ENCODE data around the gene TMTC2. TPM values are rescaled to one million over a fixed set of nuclear protein-coding genes. Genes with fewer than 3 reads are reported as not detected.

TMTC2 gene
- polyA plus RNA-seq, 4 donors, result 1.1 to 5.6 (median 2.7) TPM

DNA sequence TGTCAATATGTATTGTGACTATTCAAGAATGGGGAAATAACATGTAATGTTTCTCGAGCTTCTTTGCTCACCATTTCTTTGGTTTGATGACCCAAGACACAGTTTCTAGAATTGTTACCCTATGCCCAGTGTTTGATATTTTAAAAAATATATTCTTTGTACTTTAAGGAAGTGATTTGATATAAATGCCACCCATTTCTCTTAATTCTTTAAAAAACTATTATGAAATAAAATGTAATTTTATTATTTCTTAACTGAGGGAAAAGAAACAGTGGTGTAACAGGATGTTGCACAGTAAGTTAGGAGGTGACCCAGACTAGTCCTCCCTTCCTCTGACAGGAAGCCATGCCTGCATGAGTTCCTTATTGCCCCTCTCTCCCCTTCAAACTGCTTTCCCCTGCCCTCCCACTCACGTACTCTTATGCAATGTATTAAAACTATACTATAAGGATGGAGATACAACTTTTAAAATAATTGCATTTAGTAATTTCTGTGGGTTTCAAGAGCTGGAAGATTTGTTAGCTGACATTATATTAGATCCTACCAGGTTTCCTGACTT is 279.4 kb downstream of the TMTC2 start:
- 74 to 87% (median 76%) methylated on average over 2 of the region's 2 CpGs for WGBS, 3 donors

GRCh38 chr12:82968631-82969367 is 282.1 kb downstream of the TMTC2 start:
- WGBS, 3 donors, result 75 to 84% (median 81%) methylated on average over 3 of the region's 3 CpGs
- Histone ChIP-seq H3K4me1 (ENCODE audit: control insufficient read depth in 3 of 3, insufficient read depth in 2 of 3, low read depth in 1 of 3, low read length in 2 of 3) (no peaks in the 10 kb centered on the region), H3K9me3 (ENCODE audit: control insufficient read depth in 2 of 2, insufficient read depth in 1 of 2, low read depth in 1 of 2, low read length in 1 of 2) (no peaks in the 10 kb centered on the region), H3K27me3 (ENCODE audit: control insufficient read depth in 3 of 3, insufficient read depth in 3 of 3, low read length in 3 of 3) (no peaks in the 10 kb centered on the region), H3K36me3 (ENCODE audit: control insufficient read depth in 3 of 3, insufficient read depth in 2 of 3, low read depth in 1 of 3, low read length in 3 of 3) (peaks cover 0 to 3% (median 0%) of the 10 kb centered on the region in 3 donors), H3K4me3 (ENCODE audit: low read depth in 1 of 3, low read length in 3 of 3) (no peak overlapping the region), H3K27ac (ENCODE audit: low read depth in 1 of 3, low read length in 2 of 3) (no peak overlapping the region)
- FAIRE-seq, result no peak
- no peak for DNase-seq

More for the DNA sequence above, 279.4 kb downstream of the TMTC2 start:
- H3K27me3 ChIP-seq (ENCODE audit: control insufficient read depth in 3 of 3, insufficient read depth in 3 of 3, low read length in 3 of 3), result no peaks in the 10 kb centered on the region
- DNase-seq, result no peak
- H3K4me1 ChIP-seq (ENCODE audit: control insufficient read depth in 3 of 3, insufficient read depth in 2 of 3, low read depth in 1 of 3, low read length in 2 of 3), result no peaks in the 10 kb centered on the region
- H3K36me3 ChIP-seq (ENCODE audit: control insufficient read depth in 3 of 3, insufficient read depth in 2 of 3, low read depth in 1 of 3, low read length in 3 of 3), result peaks cover 0 to 3% (median 0%) of the 10 kb centered on the region in 3 donors
- no peak overlapping the region for H3K4me3 ChIP-seq (ENCODE audit: low read depth in 1 of 3, low read length in 3 of 3)
- FAIRE-seq, result no peak
- no peak overlapping the region for H3K27ac ChIP-seq (ENCODE audit: low read depth in 1 of 3, low read length in 2 of 3)
- H3K9me3 ChIP-seq (ENCODE audit: control insufficient read depth in 2 of 2, insufficient read depth in 1 of 2, low read depth in 1 of 2, low read length in 1 of 2), result no peaks in the 10 kb centered on the region

- peaks cover 0 to under 1% (median 0%) of the 10 kb centered on the region in 3 donors for H3K36me3 ChIP-seq (ENCODE audit: control insufficient read depth in 3 of 3, insufficient read depth in 2 of 3, low read depth in 1 of 3, low read length in 3 of 3)
- 96 to 100% (median 99%) methylated on average over 3 of the region's 3 CpGs for WGBS, 3 donors
- H3K4me1 ChIP-seq (ENCODE audit: control insufficient read depth in 3 of 3, insufficient read depth in 2 of 3, low read depth in 1 of 3, low read length in 2 of 3), result no peaks in the 10 kb centered on the region
- H3K27me3 ChIP-seq (ENCODE audit: control insufficient read depth in 3 of 3, insufficient read depth in 3 of 3, low read length in 3 of 3), result no peaks in the 10 kb centered on the region
- DNase-seq (no peak), FAIRE-seq (no peak)
- no peak overlapping the region for H3K4me3 ChIP-seq (ENCODE audit: low read depth in 1 of 3, low read length in 3 of 3)
- no peak overlapping the region for H3K27ac ChIP-seq (ENCODE audit: low read depth in 1 of 3, low read length in 2 of 3)
- no peaks in the 10 kb centered on the region for H3K9me3 ChIP-seq (ENCODE audit: control insufficient read depth in 2 of 2, insufficient read depth in 1 of 2, low read depth in 1 of 2, low read length in 1 of 2)
Measured at GRCh38 chr12:82970614-82971013, 283.9 kb downstream of the TMTC2 start.

DNA sequence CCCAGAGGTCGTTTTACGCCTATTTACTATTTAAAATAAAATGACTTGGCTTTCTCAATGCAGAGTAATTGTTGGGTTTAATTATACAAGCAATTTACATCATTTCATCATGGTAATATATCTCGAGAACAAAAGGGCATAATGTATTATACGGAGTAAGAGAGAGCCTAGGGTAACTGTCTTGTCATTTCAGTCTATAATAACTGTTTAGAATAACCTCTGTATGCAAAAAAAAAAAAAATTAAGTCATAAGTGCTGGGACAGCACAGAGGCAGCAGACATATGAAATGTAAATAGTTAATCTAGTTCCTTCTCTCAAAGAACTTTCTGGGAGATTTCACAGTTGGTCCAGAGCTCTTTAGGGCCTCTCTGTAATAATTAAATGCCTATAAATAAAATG is 284.9 kb downstream of the TMTC2 start:
- H3K4me1 ChIP-seq (ENCODE audit: control insufficient read depth in 3 of 3, insufficient read depth in 2 of 3, low read depth in 1 of 3, low read length in 2 of 3), result no peaks in the 10 kb centered on the region
- DNase-seq, result no peak
- H3K9me3 ChIP-seq (ENCODE audit: control insufficient read depth in 2 of 2, insufficient read depth in 1 of 2, low read depth in 1 of 2, low read length in 1 of 2), result no peaks in the 10 kb centered on the region
- WGBS, 3 donors, result 80 to 89% (median 81%) methylated on average over 4 of the region's 4 CpGs
- no peak overlapping the region for H3K4me3 ChIP-seq (ENCODE audit: low read depth in 1 of 3, low read length in 3 of 3)
- no peak for FAIRE-seq
- H3K27ac ChIP-seq (ENCODE audit: low read depth in 1 of 3, low read length in 2 of 3), result no peak overlapping the region
- no peaks in the 10 kb centered on the region for H3K36me3 ChIP-seq (ENCODE audit: control insufficient read depth in 3 of 3, insufficient read depth in 2 of 3, low read depth in 1 of 3, low read length in 3 of 3)
- no peaks in the 10 kb centered on the region for H3K27me3 ChIP-seq (ENCODE audit: control insufficient read depth in 3 of 3, insufficient read depth in 3 of 3, low read length in 3 of 3)

- WGBS, 3 donors, result 89 to 95% (median 89%) methylated on average over 3 of the region's 3 CpGs
- no peaks in the 10 kb centered on the region for H3K36me3 ChIP-seq (ENCODE audit: control insufficient read depth in 3 of 3, insufficient read depth in 2 of 3, low read depth in 1 of 3, low read length in 3 of 3)
Measured at GRCh38 chr12:82972624-82973023, 285.9 kb downstream of the TMTC2 start.

DNA sequence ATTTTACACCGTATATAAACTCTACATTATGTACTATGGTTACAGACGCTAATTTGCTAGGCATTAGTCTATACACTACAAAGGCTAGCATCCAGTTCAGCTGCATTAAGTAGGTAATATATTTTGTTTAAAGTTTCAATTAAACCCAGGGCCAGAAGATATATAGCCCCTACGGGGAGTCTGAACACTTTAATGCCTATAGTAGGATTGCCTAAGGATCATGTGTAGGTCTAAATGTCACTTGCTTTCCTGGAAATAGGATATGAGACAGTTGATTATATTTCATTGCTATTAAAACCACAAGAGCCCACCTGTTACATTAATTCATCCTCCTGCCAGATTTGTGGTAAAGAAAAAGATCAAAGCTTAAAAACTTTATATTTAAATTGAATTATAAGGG is 286.9 kb downstream of the TMTC2 start:
- no peaks in the 10 kb centered on the region for H3K9me3 ChIP-seq (ENCODE audit: control insufficient read depth in 2 of 2, insufficient read depth in 1 of 2, low read depth in 1 of 2, low read length in 1 of 2)
- no peak overlapping the region for H3K27ac ChIP-seq (ENCODE audit: low read depth in 1 of 3, low read length in 2 of 3)
- no peaks in the 10 kb centered on the region for H3K27me3 ChIP-seq (ENCODE audit: control insufficient read depth in 3 of 3, insufficient read depth in 3 of 3, low read length in 3 of 3)
- FAIRE-seq, result no peak
- no peak overlapping the region for H3K4me3 ChIP-seq (ENCODE audit: low read depth in 1 of 3, low read length in 3 of 3)
- H3K36me3 ChIP-seq (ENCODE audit: control insufficient read depth in 3 of 3, insufficient read depth in 2 of 3, low read depth in 1 of 3, low read length in 3 of 3), result no peaks in the 10 kb centered on the region
- H3K4me1 ChIP-seq (ENCODE audit: control insufficient read depth in 3 of 3, insufficient read depth in 2 of 3, low read depth in 1 of 3, low read length in 2 of 3), result no peaks in the 10 kb centered on the region
- 90 to 92% (median 92%) methylated on average over 3 of the region's 3 CpGs for whole genome bisulfite sequencing, 3 donors
- DNase-seq, result no peak

More at GRCh38 chr12:82972624-82973023, 285.9 kb downstream of the TMTC2 start:
- Histone ChIP-seq H3K4me3 (ENCODE audit: low read depth in 1 of 3, low read length in 3 of 3) (no peak overlapping the region), H3K27me3 (ENCODE audit: control insufficient read depth in 3 of 3, insufficient read depth in 3 of 3, low read length in 3 of 3) (no peaks in the 10 kb centered on the region), H3K9me3 (ENCODE audit: control insufficient read depth in 2 of 2, insufficient read depth in 1 of 2, low read depth in 1 of 2, low read length in 1 of 2) (no peaks in the 10 kb centered on the region), H3K4me1 (ENCODE audit: control insufficient read depth in 3 of 3, insufficient read depth in 2 of 3, low read depth in 1 of 3, low read length in 2 of 3) (no peaks in the 10 kb centered on the region), H3K27ac (ENCODE audit: low read depth in 1 of 3, low read length in 2 of 3) (no peak overlapping the region)
- DNase-seq (no peak), FAIRE-seq (no peak)

DNA sequence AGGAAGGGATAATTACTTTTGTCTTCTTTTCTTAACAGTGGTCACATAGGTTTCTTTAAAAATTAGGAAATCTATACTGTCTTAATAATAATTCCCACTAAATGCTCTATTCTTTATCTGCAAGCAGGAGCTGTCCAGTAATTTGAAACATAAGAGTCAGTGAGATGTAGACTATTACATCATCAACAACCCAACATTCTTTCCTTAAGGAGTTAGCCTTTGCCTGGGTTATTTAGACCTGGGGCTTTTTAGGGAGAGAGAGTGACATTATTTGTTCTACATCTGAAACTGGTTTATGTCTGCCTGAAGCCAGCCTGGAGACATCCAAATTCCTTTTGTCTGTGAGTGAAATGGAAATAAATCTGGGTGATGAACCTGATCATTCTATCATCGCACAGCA is 294.4 kb downstream of the TMTC2 start:
- no peaks in the 10 kb centered on the region for H3K4me1 ChIP-seq (ENCODE audit: control insufficient read depth in 3 of 3, insufficient read depth in 2 of 3, low read depth in 1 of 3, low read length in 2 of 3)
- 85 to 97% (median 91%) methylated on average over 1 of the region's 1 CpG for WGBS, 3 donors

GRCh38 chr12:82994117-82994516 is 307.4 kb downstream of the TMTC2 start:
- H3K27me3 ChIP-seq (ENCODE audit: control insufficient read depth in 3 of 3, insufficient read depth in 3 of 3, low read length in 3 of 3), result no peaks in the 10 kb centered on the region
- no peaks in the 10 kb centered on the region for H3K9me3 ChIP-seq (ENCODE audit: control insufficient read depth in 2 of 2, insufficient read depth in 1 of 2, low read depth in 1 of 2, low read length in 1 of 2)
- H3K4me3 ChIP-seq (ENCODE audit: low read depth in 1 of 3, low read length in 3 of 3), result no peak overlapping the region
- FAIRE-seq (no peak), DNase-seq (no peak)
- peaks cover 0 to 3% (median 0%) of the 10 kb centered on the region in 3 donors for H3K4me1 ChIP-seq (ENCODE audit: control insufficient read depth in 3 of 3, insufficient read depth in 2 of 3, low read depth in 1 of 3, low read length in 2 of 3)
- 78 to 84% (median 83%) methylated on average over 12 of the region's 12 CpGs for WGBS, 3 donors
- no peaks in the 10 kb centered on the region for H3K36me3 ChIP-seq (ENCODE audit: control insufficient read depth in 3 of 3, insufficient read depth in 2 of 3, low read depth in 1 of 3, low read length in 3 of 3)
- H3K27ac ChIP-seq (ENCODE audit: low read depth in 1 of 3, low read length in 2 of 3), result no peak overlapping the region

More for the DNA sequence above, 294.4 kb downstream of the TMTC2 start:
- no peak overlapping the region for H3K4me3 ChIP-seq (ENCODE audit: low read depth in 1 of 3, low read length in 3 of 3)
- peaks cover 0 to 2% (median 0%) of the 10 kb centered on the region in 3 donors for H3K36me3 ChIP-seq (ENCODE audit: control insufficient read depth in 3 of 3, insufficient read depth in 2 of 3, low read depth in 1 of 3, low read length in 3 of 3)
- no peaks in the 10 kb centered on the region for H3K27me3 ChIP-seq (ENCODE audit: control insufficient read depth in 3 of 3, insufficient read depth in 3 of 3, low read length in 3 of 3)
- no peak overlapping the region for H3K27ac ChIP-seq (ENCODE audit: low read depth in 1 of 3, low read length in 2 of 3)
- FAIRE-seq (no peak), DNase-seq (no peak)
- H3K9me3 ChIP-seq (ENCODE audit: control insufficient read depth in 2 of 2, insufficient read depth in 1 of 2, low read depth in 1 of 2, low read length in 1 of 2), result no peaks in the 10 kb centered on the region

Data from small intestine (tissue), 7 donors.